GM12892 (cell line): ENCODE measurements around the gene PIGV.

Experiments
- POLR2A ChIP-seq: IDR thresholded peaks from 2 replicates; pipeline ENCODE4 v1.6.1; 2011; ENCODE audit warnings: low read depth, low read length, control low read depth
- POLR2AphosphoS5 ChIP-seq: IDR thresholded peaks from 2 replicates; pipeline ENCODE4 v1.6.1; 2011; ENCODE audit warnings: low read depth, low read length, control low read depth
- TAF1 ChIP-seq: IDR thresholded peaks from 2 replicates; pipeline ENCODE4 v1.6.1; 2011; ENCODE audit warnings: low read depth, mild to moderate bottlenecking, control low read depth, low read length, borderline replicate concordance

- TF ChIP-seq POLR2A (no peak), POLR2AphosphoS5 (no peak), TAF1 (no peak)
Observed at GRCh38 chr1:26767714-26768113, 20.0 kb upstream of the PIGV start.
